ENCODE measurements around the gene PALLD.

GRCh38 chr4:168708108-168708507 lies 211.3 kb downstream of the PALLD start:
- no peak for TF ChIP-seq ZNF672 (CRISPR knock-in tag; IDR thresholded peaks at IDR 0.05)
- TF ChIP-seq EZH2 (conservative IDR thresholded peaks at IDR 0.05; ENCODE audit: low read depth, low read length), result no peak
- no peak for TF ChIP-seq MEIS2 (CRISPR knock-in tag; IDR thresholded peaks at IDR 0.05)
- TF ChIP-seq CCDC6 (CRISPR knock-in tag; IDR thresholded peaks at IDR 0.05), result no peak
- TF ChIP-seq MTF2 (CRISPR knock-in tag; IDR thresholded peaks at IDR 0.05; ENCODE audit: borderline replicate concordance), result no peak
- no peak for TF ChIP-seq SMC3 (IDR thresholded peaks at IDR 0.05; ENCODE audit: low read length)
- no peak for TF ChIP-seq NFE2 (CRISPR knock-in tag; IDR thresholded peaks at IDR 0.05)
- no peak for TF ChIP-seq MLXIP (CRISPR knock-in tag; IDR thresholded peaks at IDR 0.05; ENCODE audit: borderline replicate concordance)
- no peak for TF ChIP-seq NFYB (CRISPR knock-in tag; IDR thresholded peaks at IDR 0.05)
- TF ChIP-seq HNF4G (IDR thresholded peaks at IDR 0.05; ENCODE audit: borderline replicate concordance, low read depth, low read length), result no peak
- TF ChIP-seq HNF4G (CRISPR knock-in tag; IDR thresholded peaks at IDR 0.05; ENCODE audit: borderline replicate concordance, low read depth), result no peak
- no peak for TF ChIP-seq ATF1 (CRISPR knock-in tag; IDR thresholded peaks at IDR 0.05)
